Stimulated activated CD4-positive, alpha-beta T cell treated with anti-CD3 and anti-CD28 coated beads, Interleukin-1b, Interleukin-23, amount 100 ng/mL, for 4 hours (primary cell): Measurements from ENCODE around the gene PRKG1.

Source experiments
- DNase-seq, 2 donors: peaks; one replicate each; pipeline ENCODE4 v3.0.0-alpha.2; 2020; ENCODE audit warnings: low read depth in 2 of 2

Gene PRKG1

GRCh38 chr10:51596695-51597094, 522.4 kb downstream of the PRKG1 start:
- no peak for DNase-seq

GRCh38 chr10:51599647-51600046, 525.4 kb downstream of the PRKG1 start:
- DNase-seq, result no peak

- no peak for DNase-seq
These were observed 528.0 kb downstream of the PRKG1 start for GRCh38 chr10:51602326-51602725.

DNA sequence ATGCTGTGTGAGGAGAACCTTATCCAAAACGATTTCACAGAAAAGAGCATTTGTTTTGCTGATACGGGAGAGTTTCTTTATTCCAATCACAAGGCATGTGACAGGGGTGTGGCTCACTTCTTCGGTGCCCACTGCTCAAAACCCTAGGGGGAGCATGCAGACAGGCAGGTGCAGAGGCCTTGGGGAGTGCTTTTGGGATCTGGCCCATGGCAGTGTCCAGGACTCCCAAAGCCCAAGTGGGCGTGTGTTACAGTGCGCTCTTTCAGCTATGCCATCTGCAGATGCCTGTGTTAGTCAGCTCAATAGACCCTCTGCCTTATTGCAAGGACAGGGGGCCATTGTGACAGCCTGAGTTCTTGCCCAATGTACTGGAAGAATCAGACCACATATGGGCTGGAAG, 530.3 kb downstream of the PRKG1 start:
- no peak for DNase-seq

GRCh38 chr10:51606825-51607462, 532.7 kb downstream of the PRKG1 start:
- DNase-seq, result no peak

DNA sequence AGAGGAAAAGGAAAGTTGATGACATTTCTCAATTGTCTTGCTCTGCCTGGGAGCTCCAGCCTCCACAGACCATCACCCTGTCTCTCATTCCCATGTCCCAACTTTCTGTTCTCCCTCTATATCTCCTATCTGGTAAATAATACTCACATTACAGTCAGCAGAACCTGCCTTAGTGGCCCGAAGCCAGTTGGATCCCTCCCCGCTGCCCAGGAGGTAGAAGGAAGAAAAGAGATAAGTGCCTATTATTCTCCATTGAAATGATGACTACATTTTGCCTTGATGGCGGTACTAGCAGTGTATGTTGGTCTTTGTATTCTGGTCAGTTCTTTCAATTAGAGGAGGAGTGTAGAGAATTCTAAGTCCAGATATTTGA, 533.2 kb downstream of the PRKG1 start:
- DNase-seq, result no peak

- no peak for DNase-seq
These were observed 533.9 kb downstream of the PRKG1 start for GRCh38 chr10:51608211-51608610.

DNA sequence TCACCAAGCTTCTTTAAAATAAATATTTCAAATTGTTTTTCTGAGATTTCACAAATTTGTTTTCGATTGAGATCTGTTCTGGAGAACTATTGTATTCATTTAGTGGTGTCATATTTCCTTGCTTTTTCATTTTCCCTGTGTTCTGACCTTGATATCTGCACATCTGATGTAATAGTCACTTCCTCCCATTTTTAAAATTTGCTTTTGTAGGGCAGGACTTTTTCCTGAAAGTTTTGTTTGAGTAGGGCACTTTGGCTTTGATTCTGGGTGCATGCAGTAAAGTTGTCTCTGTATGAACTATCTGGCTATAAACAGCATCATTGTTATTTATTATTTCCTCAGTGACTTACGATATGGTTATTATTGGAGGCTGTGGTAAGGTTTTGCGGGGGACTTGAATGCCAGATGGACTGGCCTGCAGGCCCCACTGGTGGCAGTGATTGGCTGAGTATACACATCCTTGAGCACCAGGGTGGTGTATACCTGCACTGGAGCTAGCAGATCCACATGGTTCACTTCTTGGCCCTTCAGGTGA, 541.5 kb downstream of the PRKG1 start:
- DNase-seq, result no peak

DNA sequence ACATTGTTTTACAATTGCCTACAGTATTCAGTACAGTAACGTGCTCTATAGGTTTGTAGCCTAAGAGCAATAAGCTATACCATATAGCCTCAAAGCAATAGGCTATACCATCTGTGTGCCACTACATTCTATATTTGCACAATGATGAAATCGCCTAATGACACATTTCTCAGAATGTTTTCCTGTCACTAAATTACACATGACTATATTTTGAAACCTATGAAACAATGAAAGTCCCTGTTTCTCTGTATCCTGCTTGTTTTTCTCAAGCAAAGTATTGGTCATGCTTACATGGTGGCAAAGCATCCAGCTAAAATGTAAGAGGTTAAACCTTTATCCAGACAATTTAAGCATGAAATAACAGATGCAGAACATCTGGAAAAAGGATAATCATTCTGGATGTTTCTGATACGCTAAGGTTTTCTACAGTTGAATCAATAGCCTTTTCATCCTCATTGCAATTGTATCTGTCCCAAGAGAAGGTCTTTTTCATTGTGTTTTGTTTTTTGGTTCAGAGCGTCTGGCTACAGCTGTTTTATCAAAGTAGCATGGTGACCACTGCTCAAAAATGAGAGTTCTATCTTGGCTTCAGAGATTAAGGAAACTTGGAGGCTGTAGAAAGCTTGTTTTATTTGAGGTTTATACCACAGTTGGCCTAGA, 543.4 kb downstream of the PRKG1 start:
- no peak for DNase-seq

DNA sequence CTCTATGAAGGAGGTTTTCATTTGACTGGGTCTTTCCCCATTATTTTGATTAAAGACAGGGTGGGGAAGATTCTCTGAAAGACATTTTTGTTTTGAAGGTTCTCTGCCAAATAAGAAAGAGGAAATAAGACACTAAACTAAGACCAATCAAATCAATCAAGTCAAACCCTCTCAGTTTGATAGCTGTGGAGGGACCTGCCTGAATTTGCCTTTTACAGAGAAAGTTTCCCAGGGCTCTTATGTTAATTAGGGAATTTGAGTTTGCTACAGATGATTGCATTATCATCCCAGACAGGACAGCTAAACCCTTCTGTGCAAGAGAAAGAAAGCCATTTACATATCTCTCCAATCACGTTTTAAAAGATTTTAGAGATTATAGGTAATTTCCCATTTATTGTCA, 545.1 kb downstream of the PRKG1 start:
- no peak for DNase-seq

DNA sequence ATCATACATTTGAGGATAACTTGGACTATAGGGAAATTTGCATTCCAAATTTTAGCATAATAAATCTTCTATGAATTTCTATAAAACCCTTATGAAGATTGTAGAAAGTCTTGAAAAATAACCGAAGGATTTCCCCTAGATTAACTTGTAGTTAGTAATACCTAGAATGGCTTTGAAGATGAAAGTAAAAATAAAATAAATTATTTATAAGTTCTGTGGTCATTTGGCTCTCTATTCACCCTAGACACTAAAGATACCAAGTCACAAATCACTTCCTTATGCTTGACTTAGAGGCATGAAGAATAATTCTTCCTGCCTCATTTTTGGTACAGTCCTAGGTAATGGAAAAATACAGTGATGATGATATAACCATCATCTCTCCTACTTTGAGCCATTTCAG, 545.8 kb downstream of the PRKG1 start:
- no peak for DNase-seq

- DNase-seq, result no peak
These were observed 549.7 kb downstream of the PRKG1 start for GRCh38 chr10:51624013-51624412.

DNA sequence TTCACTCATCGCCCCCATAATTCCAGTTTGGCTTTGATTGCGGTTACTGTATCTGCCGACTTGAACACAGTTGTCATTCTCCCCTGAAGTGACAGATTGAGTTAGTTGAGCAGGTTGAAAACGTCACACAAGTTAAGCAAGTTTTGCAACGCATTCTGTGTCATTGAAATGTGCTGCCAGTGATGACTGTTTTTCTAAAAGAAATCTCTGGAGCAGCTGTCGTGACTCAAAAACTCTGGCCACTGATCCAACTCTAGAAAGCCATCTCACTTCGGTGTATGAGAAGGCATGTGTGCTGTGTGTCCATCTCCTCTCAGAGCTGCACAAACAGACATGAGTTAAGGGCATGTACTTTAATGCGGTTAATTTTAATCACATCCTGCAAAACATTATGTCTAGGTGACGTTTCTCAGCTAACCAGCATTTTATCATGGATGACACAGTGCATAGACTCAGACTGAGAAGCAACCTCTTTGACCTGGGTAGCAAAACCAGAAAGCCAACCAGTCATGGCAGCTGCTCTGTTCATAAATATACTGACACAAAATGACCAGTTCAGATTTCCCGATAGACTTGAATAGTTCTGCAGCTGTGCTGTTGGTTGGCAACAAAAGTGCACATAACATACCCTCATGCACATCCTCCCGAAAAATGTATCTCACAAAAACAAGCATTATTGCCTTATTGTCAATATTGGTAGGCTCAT, 555.8 kb downstream of the PRKG1 start:
- no peak for DNase-seq

DNA sequence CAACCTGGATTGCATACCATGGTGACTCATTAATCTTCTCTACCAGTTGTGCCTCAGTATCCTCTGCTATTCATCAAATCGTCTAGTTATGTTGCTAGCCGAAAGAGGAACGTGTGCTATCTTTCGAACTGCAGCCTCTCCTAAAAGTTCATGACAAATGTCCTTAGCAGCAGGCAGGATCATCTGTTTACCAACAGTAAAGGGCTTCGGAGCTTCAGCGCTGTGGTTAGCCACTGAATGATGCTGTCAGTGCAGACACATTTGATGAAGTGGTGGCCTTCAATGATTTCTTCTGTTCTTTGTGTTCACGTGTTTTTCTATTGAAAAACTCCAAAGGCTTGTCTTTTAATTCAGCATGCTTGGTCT, 556.3 kb downstream of the PRKG1 start:
- DNase-seq, result no peak

DNA sequence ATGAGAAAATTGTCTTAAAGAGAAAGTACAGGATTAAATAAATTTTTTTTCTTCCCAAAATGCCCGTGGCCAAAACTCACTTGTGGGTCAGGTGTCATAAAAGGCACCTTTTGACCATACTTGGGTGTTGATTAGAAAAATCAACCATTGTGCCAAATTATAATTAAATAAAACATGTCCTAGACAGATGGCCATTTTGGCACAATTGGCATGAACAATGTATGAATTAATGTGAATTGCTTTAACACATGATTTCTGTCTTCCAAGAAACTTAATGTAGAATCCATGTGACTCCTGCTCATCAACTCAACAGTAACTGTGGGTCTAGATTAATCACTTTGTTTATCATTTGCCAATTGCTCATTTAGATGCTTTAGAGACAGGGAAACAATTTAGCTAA, 561.1 kb downstream of the PRKG1 start:
- no peak for DNase-seq

DNA sequence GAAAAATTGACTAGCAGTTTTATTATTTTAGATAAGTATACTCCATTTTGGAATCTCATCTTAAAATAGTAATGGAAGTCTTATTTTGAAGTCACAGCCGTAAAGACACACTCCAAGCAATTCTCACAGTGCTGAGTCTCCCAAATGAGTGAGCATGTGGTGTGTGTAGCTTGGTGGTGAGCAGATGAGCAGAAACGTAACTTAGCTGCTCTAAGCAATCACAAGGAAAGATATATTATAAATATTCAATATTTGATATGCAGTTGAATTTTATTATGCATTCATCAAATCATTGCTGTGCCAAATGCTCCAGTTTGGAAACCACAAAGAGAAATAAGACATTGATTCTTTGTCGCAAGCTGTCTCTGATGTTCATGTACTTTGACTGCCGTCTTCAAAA, 563.9 kb downstream of the PRKG1 start:
- DNase-seq, result no peak

GRCh38 chr10:51638737-51639136, 564.5 kb downstream of the PRKG1 start:
- DNase-seq, result no peak

DNA sequence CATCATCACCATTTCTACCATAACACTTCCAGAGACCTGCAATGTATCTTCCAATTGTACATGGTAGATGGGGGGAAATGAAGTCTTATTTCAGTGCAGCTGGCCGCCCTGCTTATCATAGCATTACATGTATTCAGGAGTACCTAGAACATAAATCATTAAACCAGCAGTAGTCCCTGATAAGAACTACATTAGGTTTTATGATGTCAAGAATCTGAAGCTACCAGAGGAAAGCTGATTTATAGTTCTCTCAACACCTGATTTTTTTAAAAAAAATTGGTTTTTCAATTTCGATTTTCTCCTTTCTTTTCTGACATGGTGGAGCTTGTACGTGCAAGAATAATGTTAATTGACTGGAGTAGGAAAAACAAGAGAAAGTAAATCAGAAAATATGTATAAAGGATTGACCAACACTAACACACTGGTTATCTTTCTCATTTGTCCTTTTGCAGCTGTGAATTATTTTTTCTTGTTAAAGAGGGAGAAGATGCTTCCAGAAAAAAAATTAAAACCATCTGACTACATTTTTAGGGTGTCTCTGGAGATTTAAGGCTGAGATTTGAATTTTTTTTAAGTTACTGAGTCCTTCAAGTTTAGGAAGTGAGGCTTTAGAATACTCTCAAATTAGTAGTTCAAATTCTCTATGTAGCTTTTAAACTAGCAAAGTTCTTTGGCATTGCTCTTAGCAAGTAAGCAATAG, 566.0 kb downstream of the PRKG1 start:
- no peak for DNase-seq

- no peak for DNase-seq
These were observed 568.3 kb downstream of the PRKG1 start for GRCh38 chr10:51642581-51642980.

DNA sequence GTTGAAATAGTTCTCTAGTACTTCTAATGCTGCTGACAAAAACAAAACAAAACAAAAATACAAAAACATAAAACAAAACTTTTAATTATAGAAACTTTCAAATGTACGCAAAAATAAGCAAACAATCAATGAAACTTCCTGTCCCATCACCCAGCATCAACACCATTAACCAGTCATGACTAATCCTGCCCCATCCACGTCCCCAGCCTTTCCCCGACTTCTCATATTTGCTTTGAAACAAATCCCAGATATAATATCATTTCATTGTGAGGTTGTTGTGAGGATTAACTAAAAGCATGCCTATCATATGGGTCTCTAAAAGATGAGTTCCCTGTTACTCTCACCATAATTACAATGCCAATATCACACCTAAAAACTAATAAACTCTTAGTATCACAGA, 569.4 kb downstream of the PRKG1 start:
- DNase-seq, result no peak

DNA sequence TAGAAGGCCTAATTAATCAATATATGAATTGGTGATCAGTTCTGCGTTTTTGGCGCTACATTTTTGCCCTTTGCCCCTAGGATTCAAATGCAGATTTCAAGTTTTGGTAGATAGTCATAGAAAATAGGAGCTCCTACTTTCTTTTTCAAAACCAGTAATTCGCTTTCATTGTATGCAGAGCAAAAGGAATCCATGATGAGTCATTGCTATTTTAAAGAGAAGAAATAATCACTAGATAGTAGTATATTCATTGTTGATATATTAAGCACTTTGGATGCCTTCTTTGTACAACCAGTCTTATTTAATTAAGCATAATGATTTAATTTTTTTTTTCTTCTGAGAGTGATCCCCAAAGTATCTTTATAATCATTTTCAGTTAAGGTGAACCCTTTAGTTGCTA, 574.8 kb downstream of the PRKG1 start:
- no peak for DNase-seq

- DNase-seq, result no peak
These were observed 576.8 kb downstream of the PRKG1 start for GRCh38 chr10:51651063-51651462.

GRCh38 chr10:51653025-51653424, 578.7 kb downstream of the PRKG1 start:
- DNase-seq, result no peak
